ENCODE results near the gene SLC25A10. TPM values are rescaled to one million over a fixed set of nuclear protein-coding genes. Genes with fewer than 3 reads are reported as not detected.

SLC25A10 gene
- total and polyA plus RNA-seq, 2 donors (not counting 3 experiments of a cell fraction or from before 2014, with no cell fraction given) = 16.7 to 17.2 TPM

GRCh38 chr17:81705518-81706231, 6.4 kb upstream of the SLC25A10 start:
- ChIA-PET CTCF (no interaction called here), POLR2A (no interaction called here)
- Histone ChIP-seq H3K9ac (replicated peaks; ENCODE audit: extremely low read depth, insufficient read depth, low read length) (no peak overlapping the region), H3K4me1 (ENCODE audit: control insufficient read depth, extremely low read depth, insufficient read depth, low read length) (peaks cover 21% of the 10 kb centered on the region), H2AFZ (ENCODE audit: low read depth, low read length) (no peak overlapping the region), H3K4me3 (replicated peaks in 1 of 3; ENCODE audit: insufficient read depth in 1 of 3, low read depth in 1 of 3, low read length in 3 of 3) (no peak overlapping the region), H3K27me3 (ENCODE audit: control insufficient read depth in 2 of 2, insufficient read depth in 2 of 2, low read length in 2 of 2) (no peaks in the 10 kb centered on the region), H3K9me3 (replicated peaks; ENCODE audit: control insufficient read depth, insufficient read depth, low read length) (no peaks in the 10 kb centered on the region), H3K79me2 (ENCODE audit: control insufficient read depth, insufficient read depth, low read length) (peaks cover 30% of the 10 kb centered on the region), H3K9me1 (replicated peaks; ENCODE audit: control insufficient read depth, extremely low read depth, insufficient read depth, low read length) (no peaks in the 10 kb centered on the region), H3K4me2 (ENCODE audit: insufficient read depth, low read length) (no peak overlapping the region), H4K20me1 (replicated peaks; ENCODE audit: control insufficient read depth, extremely low read depth, insufficient read depth, low read length) (no peaks in the 10 kb centered on the region), H3K27ac (ENCODE audit: insufficient read depth, low read depth, low read length) (no peak overlapping the region), H3K36me3 (ENCODE audit: control insufficient read depth in 2 of 2, extremely low read depth in 1 of 2, insufficient read depth in 2 of 2, low read length in 2 of 2) (peaks cover 3 to 27% of the 10 kb centered on the region in 2 experiments)
- TF ChIP-seq MAX (IDR thresholded peaks at IDR 0.05; ENCODE audit: insufficient read depth, insufficient read length) (no peak), GATA2 (IDR thresholded peaks at IDR 0.05; ENCODE audit: insufficient read depth, insufficient read length, low read depth, low read length) (no peak), EZH2 (IDR thresholded peaks at IDR 0.05; ENCODE audit: borderline replicate concordance, low read depth, low read length, severe bottlenecking) (no peak)
- intact Hi-C loops (cut with micrococcal nuclease) = no loop called here
- DNase-seq (ENCODE audit: low read depth, low spot score) = no peak
- FAIRE-seq = no peak
- BruUV-seq (replicated peaks) = no TSS peak
- dilution Hi-C loops (cut with MboI; ENCODE audit: extremely low pct_ligation_motif_present, low sequenced_read_pairs) = no loop called here

GRCh38 chr17:81706232-81706611, 5.9 kb upstream of the SLC25A10 start:
- POLR2A ChIA-PET = no interaction called here
- no TSS peak for BruUV-seq (replicated peaks)
- H3K9ac ChIP-seq (replicated peaks; ENCODE audit: extremely low read depth, insufficient read depth, low read length) = no peak overlapping the region

More at GRCh38 chr17:81706232-81706611, 5.9 kb upstream of the SLC25A10 start:
- Histone ChIP-seq H4K20me1 (replicated peaks; ENCODE audit: control insufficient read depth, extremely low read depth, insufficient read depth, low read length) (no peaks in the 10 kb centered on the region), H3K27me3 (ENCODE audit: control insufficient read depth in 2 of 2, insufficient read depth in 2 of 2, low read length in 2 of 2) (no peaks in the 10 kb centered on the region), H3K79me2 (ENCODE audit: control insufficient read depth, insufficient read depth, low read length) (peaks cover 29% of the 10 kb centered on the region), H3K36me3 (ENCODE audit: control insufficient read depth in 2 of 2, extremely low read depth in 1 of 2, insufficient read depth in 2 of 2, low read length in 2 of 2) (peaks cover 3 to 21% of the 10 kb centered on the region in 2 experiments), H2AFZ (ENCODE audit: low read depth, low read length) (no peak overlapping the region), H3K9me3 (replicated peaks; ENCODE audit: control insufficient read depth, insufficient read depth, low read length) (no peaks in the 10 kb centered on the region), H3K9me1 (replicated peaks; ENCODE audit: control insufficient read depth, extremely low read depth, insufficient read depth, low read length) (no peaks in the 10 kb centered on the region), H3K27ac (ENCODE audit: insufficient read depth, low read depth, low read length) (no peak overlapping the region), H3K4me2 (ENCODE audit: insufficient read depth, low read length) (no peak overlapping the region), H3K4me1 (ENCODE audit: control insufficient read depth, extremely low read depth, insufficient read depth, low read length) (peaks cover 26% of the 10 kb centered on the region), H3K4me3 (replicated peaks in 1 of 3; ENCODE audit: insufficient read depth in 1 of 3, low read depth in 1 of 3, low read length in 3 of 3) (no peak overlapping the region)
- dilution Hi-C loops (cut with MboI; ENCODE audit: extremely low pct_ligation_motif_present, low sequenced_read_pairs) (no loop called here), intact Hi-C loops (cut with micrococcal nuclease) (no loop called here)
- no peak for TF ChIP-seq EZH2 (IDR thresholded peaks at IDR 0.05; ENCODE audit: borderline replicate concordance, low read depth, low read length, severe bottlenecking)
- no peak for TF ChIP-seq POLR2AphosphoS5 (IDR thresholded peaks at IDR 0.05; ENCODE audit: insufficient read depth, low read depth, low read length)
- no peak for TF ChIP-seq POLR2A (IDR thresholded peaks at IDR 0.05; ENCODE audit: low read depth, low read length)
- no peak for TF ChIP-seq GATA2 (IDR thresholded peaks at IDR 0.05; ENCODE audit: insufficient read depth, insufficient read length, low read depth, low read length)
- TF ChIP-seq JUN (IDR thresholded peaks at IDR 0.05; ENCODE audit: borderline replicate concordance, insufficient read depth, insufficient read length, low read depth) = no peak
- TF ChIP-seq FOS (IDR thresholded peaks at IDR 0.05; ENCODE audit: borderline replicate concordance, insufficient read depth, low read length) = no peak
- no peak for TF ChIP-seq MAX (IDR thresholded peaks at IDR 0.05; ENCODE audit: insufficient read depth, insufficient read length)
- no peak for TF ChIP-seq CTCF (IDR thresholded peaks at IDR 0.05; ENCODE audit: extremely low read depth in 1 of 2, insufficient read depth in 1 of 2, low read depth in 1 of 2, low read length in 2 of 2)
- TF ChIP-seq MYC (IDR thresholded peaks at IDR 0.05; ENCODE audit: low read depth, low read length) = no peak
- DNase-seq (ENCODE audit: low read depth, low spot score) (no peak), FAIRE-seq (no peak)
- CTCF ChIA-PET = no interaction called here
